Cardiac muscle cell (in vitro differentiated cells and primary cell): Measurements from ENCODE around the gene DUOX1. TPM values are rescaled to one million over a fixed set of nuclear protein-coding genes. Genes with fewer than 3 reads are reported as not detected.

ENCODE experiments used
- DNase-seq, 2 donors: peaks; one replicate each; pipeline versions ENCODE4 v3.0.0 to v3.0.0-alpha.2; 2010 to 2017; ENCODE audit warnings: low read depth in 1 of 2, low spot score in 1 of 2
- H3K27ac ChIP-seq: fragments of 200-600 bp; sonication (generic); 2 replicates; pipeline ENCODE4 v1.5.1; 2016
- H3K27me3 ChIP-seq: fragments of 200-600 bp; sonication (generic); 2 replicates; pipeline ENCODE4 v1.6.0; 2016; ENCODE audit warnings: control low read depth
- H3K36me3 ChIP-seq: fragments of 200-600 bp; sonication (generic); 2 replicates; pipeline ENCODE4 v1.5.1; 2016; ENCODE audit warnings: control low read depth
- H3K4me1 ChIP-seq: fragments of 200-600 bp; sonication (generic); 2 replicates; pipeline ENCODE4 v1.8.1; 2017; ENCODE audit warnings: low read depth, mild to moderate bottlenecking, mixed run types
- H3K4me3 ChIP-seq: fragments of 200-600 bp; sonication (generic); 2 replicates; pipeline ENCODE4 v1.5.1; 2016; ENCODE audit warnings: mild to moderate bottlenecking
- H3K9me3 ChIP-seq: fragments of 200-600 bp; sonication (generic); 2 replicates; pipeline ENCODE4 v1.5.1; 2017; ENCODE audit warnings: low read depth, mild to moderate bottlenecking, control low read depth
- polyA plus RNA-seq: library from polyadenylated mRNA; unstranded; fragments of >200 nt; fragmentation: Nextera tagmentation; extraction: Ambion mirVana; gene quantifications from 2 replicates; pipeline ENCODE4 v1.2.1, GENCODE V29; 2016
- total RNA-seq: library from RNA; depleted of rRNA; stranded (reverse); fragments of >200 nt; gene quantifications from 2 replicates; pipeline ENCODE4 v1.2.3, GENCODE V29; 2016
- TF ChIP-seq, protein P1 (sequence below): IDR thresholded peaks from 2 replicates; pipeline ENCODE4 v1.5.1; 2012; ENCODE audit warnings: low read depth, mild to moderate bottlenecking, low read length

DUOX1 gene
- total and polyA plus RNA-seq, 2 experiments from 2014 or later = 0.45 to 6.2 TPM

DNA sequence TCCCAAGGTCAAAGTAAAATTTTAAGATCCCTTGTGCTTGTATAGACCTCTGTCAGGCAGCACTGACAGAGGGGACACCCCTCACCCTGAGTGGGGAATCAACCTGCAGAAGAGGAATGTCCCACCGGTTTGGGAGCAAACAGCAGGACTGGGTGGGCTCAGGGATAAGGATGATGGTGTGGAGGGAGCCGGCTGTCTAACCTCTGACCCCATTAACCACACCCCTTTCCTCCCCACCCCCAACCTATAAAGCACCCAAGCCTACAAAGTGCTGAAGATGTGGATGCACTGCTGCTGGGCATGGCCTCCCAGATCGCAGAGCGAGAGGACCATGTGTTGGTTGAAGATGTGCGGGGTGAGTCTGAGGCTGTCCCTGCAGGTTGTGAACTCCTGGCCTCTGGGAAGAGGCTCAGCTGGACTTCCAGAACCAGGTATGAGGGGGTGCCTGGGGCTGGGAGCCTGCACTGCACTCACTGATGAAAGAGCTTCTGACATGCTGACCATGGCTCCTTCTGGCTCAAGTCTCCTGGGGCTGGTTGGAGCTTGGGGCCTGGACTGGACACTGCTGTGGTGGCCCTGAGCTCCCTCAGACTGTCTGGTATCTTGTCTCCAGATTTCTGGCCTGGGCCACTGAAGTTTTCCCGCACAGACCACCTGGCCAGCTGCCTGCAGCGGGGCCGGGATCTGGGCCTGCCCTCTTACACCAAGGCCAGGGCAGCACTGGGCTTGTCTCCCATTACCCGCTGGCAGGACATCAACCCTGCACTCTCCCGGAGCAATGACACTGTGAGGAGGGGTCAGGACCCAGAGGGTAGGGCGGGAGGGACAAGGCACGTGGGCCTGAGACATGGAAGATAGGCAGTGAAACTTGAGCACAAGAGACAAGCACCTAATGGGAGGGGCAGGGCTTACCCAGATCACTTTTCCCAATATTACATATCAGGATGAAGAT lies 9.3 kb downstream of the DUOX1 start:
- peak in 1 of 2 donors; percentile 11 for DNase-seq
- H3K4me3 ChIP-seq = no peak overlapping the region

DNA sequence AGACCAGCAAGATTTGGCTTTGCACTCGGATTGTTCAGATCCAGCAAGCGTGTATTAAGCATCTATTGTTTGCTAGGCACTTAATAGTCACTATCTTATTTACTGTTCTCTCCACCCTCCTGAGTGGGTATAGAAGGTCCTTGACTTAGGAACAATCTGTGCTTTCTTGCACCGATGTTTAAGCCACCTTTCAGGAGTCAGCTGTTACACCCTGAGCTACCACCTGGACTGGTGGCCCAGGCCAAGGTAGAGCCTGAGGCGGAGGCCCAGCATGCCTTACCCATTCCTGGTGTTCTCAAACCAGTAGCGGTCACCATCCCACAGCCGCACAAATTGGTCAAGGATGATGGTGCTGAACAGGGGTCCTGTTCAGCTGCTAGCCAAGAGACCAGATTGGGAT lies 10.0 kb downstream of the DUOX1 start:
- Histone ChIP-seq H3K4me1 (no peaks in the 10 kb centered on the region), H3K27ac (no peak overlapping the region), H3K36me3 (no peaks in the 10 kb centered on the region), H3K9me3 (no peaks in the 10 kb centered on the region), H3K27me3 (peaks cover 23% of the 10 kb centered on the region), H3K4me3 (no peak overlapping the region)
- TF ChIP-seq, protein P1, sequence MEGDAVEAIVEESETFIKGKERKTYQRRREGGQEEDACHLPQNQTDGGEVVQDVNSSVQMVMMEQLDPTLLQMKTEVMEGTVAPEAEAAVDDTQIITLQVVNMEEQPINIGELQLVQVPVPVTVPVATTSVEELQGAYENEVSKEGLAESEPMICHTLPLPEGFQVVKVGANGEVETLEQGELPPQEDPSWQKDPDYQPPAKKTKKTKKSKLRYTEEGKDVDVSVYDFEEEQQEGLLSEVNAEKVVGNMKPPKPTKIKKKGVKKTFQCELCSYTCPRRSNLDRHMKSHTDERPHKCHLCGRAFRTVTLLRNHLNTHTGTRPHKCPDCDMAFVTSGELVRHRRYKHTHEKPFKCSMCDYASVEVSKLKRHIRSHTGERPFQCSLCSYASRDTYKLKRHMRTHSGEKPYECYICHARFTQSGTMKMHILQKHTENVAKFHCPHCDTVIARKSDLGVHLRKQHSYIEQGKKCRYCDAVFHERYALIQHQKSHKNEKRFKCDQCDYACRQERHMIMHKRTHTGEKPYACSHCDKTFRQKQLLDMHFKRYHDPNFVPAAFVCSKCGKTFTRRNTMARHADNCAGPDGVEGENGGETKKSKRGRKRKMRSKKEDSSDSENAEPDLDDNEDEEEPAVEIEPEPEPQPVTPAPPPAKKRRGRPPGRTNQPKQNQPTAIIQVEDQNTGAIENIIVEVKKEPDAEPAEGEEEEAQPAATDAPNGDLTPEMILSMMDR = no peak
- DNase-seq = no peak

More for the DNA sequence above, 9.3 kb downstream of the DUOX1 start:
- Histone ChIP-seq H3K4me1 (no peaks in the 10 kb centered on the region), H3K27me3 (peaks cover 28% of the 10 kb centered on the region), H3K36me3 (no peaks in the 10 kb centered on the region), H3K27ac (no peak overlapping the region), H3K9me3 (no peaks in the 10 kb centered on the region)
- TF ChIP-seq, protein P1 = no peak

DNA sequence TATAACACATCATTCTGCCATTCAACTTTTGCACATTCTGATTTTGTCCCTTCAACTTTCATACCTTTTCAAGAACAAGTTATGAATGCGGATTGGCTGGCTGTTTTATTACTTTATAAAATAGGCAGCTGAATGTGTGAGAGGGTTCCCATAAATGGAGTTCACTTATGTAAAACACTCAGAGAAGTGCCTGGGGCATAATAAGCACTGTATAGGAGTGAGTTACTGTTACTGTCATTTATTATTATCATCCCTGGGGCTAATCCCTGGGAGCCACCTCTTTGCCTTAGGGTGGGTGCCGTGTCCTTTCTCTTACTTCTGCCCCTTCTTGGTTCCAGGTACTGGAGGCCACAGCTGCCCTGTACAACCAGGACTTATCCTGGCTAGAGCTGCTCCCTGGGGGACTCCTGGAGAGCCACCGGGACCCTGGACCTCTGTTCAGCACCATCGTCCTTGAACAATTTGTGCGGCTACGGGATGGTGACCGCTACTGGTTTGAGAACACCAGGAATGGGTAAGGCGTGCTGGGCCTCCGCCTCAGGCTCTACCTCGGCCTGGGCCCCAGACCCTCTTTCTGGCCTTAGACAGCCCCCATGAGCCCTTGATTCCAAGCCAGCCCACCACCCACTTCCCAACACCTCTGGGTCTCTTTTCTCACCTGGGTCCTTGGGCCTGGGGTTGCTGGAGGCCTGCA lies 10.9 kb downstream of the DUOX1 start:
- Histone ChIP-seq H3K27ac (no peak overlapping the region), H3K27me3 (peaks cover 16% of the 10 kb centered on the region), H3K4me3 (no peak overlapping the region), H3K36me3 (no peaks in the 10 kb centered on the region), H3K4me1 (no peaks in the 10 kb centered on the region), H3K9me3 (no peaks in the 10 kb centered on the region)
- TF ChIP-seq, protein P1 = no peak
- DNase-seq = no peak

DNA sequence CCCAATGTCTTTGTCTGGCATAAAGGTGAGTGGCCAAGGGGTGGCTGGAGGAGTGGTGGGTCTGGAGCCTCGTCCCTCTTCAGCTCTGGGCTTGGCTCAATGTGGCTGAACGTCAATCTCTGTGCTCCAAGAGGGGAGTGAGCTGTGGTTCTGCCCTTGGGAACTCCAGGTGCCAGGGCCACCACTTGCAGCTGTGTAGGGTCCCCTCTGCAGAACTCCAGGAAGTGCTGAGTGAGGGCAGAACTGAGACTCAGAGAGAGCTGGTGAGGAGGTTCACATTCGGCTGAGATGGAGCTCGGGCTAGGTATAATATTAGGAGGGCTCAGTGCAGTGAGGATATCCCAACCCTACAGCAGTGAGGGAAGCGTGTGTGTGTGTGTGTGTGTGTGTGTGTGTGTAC lies 11.6 kb downstream of the DUOX1 start:
- H3K27ac ChIP-seq = no peak overlapping the region
- DNase-seq = no peak
- TF ChIP-seq, protein P1 = no peak
- no peaks in the 10 kb centered on the region for H3K4me1 ChIP-seq
- H3K27me3 ChIP-seq = peaks cover 10% of the 10 kb centered on the region
- H3K4me3 ChIP-seq = no peak overlapping the region
- no peaks in the 10 kb centered on the region for H3K36me3 ChIP-seq
- no peaks in the 10 kb centered on the region for H3K9me3 ChIP-seq

DNA sequence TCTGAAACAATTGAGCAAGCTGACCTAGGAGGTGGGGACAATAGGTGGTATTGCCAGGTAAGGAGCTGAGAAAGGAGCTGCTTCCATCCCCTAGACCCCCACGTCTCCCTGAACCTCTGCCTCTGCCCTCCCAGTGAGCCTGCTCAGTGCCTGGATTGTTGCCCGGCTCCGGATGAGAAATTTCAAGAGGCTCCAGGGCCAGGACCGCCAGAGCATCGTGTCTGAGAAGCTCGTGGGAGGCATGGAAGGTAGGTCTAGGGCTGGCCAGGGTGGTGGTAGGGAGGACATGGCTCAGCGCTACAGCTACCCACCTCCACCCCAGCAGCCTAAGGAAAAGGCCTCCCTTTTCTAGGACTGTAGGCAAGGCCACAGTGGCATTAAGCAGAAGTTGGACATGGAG lies 13.3 kb downstream of the DUOX1 start:
- no peaks in the 10 kb centered on the region for H3K4me1 ChIP-seq
- no peaks in the 10 kb centered on the region for H3K36me3 ChIP-seq
- H3K27ac ChIP-seq = no peak overlapping the region
- H3K27me3 ChIP-seq = peaks cover 3% of the 10 kb centered on the region
- no peak overlapping the region for H3K4me3 ChIP-seq
- TF ChIP-seq, protein P1 = no peak
- DNase-seq = no peak
- H3K9me3 ChIP-seq = no peaks in the 10 kb centered on the region
